ENCODE measurements around the gene ATP5F1C.
"Not testable (repeated sequence)": the region's sequence is repeated elsewhere in the genome, so short reads cannot be mapped to it uniquely, and the experiment has no call there.

The ATP5F1C gene

DNA sequence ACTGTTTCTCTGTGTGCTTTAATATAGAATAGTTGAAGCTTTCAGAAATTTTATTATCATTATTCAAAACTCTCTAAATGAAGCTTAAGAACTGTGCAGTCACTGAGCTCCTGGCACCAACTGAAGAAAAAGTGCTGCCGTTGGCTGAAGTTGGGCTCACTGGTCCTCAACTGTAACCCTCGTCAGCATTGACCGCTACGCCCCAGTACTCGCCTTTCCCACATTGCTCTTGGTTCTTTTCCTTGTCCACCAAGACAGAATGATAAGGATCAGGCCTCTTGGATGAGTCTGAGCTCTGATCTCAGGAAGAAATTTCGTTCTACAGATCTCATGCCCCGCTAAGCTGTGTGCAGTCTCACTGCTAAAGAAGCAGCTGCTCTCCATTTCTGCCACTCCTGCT is 22.5 kb downstream of the ATP5F1C start:
- TF ChIP-seq, protein P1, sequence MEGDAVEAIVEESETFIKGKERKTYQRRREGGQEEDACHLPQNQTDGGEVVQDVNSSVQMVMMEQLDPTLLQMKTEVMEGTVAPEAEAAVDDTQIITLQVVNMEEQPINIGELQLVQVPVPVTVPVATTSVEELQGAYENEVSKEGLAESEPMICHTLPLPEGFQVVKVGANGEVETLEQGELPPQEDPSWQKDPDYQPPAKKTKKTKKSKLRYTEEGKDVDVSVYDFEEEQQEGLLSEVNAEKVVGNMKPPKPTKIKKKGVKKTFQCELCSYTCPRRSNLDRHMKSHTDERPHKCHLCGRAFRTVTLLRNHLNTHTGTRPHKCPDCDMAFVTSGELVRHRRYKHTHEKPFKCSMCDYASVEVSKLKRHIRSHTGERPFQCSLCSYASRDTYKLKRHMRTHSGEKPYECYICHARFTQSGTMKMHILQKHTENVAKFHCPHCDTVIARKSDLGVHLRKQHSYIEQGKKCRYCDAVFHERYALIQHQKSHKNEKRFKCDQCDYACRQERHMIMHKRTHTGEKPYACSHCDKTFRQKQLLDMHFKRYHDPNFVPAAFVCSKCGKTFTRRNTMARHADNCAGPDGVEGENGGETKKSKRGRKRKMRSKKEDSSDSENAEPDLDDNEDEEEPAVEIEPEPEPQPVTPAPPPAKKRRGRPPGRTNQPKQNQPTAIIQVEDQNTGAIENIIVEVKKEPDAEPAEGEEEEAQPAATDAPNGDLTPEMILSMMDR (IDR thresholded peaks at IDR 0.05; ENCODE audit: borderline replicate concordance, insufficient read depth, low read depth, low read length), result no peak
- no peak overlapping the region for H3K4me3 ChIP-seq (ENCODE audit: low read depth, low read length)

DNA sequence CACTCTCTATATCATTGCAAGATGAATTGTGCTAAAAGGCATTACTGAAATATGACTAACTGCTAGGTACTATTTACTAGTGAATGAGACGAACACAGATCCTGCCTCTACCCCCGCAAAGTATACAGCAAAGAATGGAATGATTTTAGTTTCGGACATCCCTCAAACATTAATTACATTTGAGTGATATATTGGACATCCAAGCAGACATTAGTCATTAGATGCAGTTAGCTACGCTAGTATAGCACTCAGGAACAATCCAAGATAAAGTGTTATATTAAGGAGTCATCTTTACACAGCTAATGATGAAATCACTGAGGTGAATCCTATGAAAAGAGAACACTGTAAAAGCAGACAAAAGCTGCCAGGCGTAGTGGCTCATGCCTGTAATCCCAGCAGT is 23.0 kb downstream of the ATP5F1C start:
- TF ChIP-seq, protein P1 (IDR thresholded peaks at IDR 0.05; ENCODE audit: borderline replicate concordance, insufficient read depth, low read depth, low read length), result no peak
- H3K4me3 ChIP-seq (ENCODE audit: low read depth, low read length), result no peak overlapping the region

DNA sequence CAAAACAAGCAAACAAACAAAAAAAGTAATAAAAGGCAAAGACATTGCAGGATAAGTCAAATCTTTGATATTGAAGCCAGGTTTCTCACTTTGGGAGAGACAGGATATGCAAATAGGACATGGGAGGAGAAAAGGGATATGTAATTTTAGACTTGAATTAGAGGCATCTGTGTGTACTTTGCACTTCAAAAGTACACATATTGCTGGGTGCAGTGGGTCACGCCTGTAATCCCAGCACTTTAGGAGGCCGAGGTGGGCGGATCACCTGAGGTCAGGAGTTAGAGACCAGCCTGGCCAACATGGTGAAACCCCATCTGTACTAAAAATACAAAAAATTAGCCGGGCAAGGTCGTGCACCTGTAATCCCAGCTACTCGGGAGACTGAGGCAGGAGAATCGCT is 23.8 kb downstream of the ATP5F1C start:
- H3K4me3 ChIP-seq (ENCODE audit: low read depth, low read length), result not testable (repeated sequence)

DNA sequence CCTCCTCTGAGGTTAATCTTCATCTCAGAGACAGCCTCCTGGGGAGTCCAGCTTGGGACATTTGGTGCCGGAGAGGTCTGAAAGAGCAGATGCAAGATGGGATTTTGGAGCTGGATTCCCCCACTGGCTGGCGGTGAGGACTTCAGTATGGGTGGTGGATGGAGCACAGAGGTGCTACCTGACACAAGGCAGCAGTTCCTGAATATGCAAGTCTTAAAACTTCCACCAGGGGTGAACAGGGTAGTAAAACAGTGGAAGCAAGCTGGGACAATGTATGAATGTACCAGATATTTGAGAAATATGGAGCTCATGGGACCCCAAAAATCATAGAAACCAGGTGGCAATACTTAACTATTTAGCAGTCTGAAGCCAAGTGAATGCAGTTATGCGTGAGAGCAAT is 25.5 kb downstream of the ATP5F1C start:
- TF ChIP-seq, protein P1 (IDR thresholded peaks at IDR 0.05; ENCODE audit: borderline replicate concordance, insufficient read depth, low read depth, low read length), result no peak
- no peak overlapping the region for H3K4me3 ChIP-seq (ENCODE audit: low read depth, low read length)

DNA sequence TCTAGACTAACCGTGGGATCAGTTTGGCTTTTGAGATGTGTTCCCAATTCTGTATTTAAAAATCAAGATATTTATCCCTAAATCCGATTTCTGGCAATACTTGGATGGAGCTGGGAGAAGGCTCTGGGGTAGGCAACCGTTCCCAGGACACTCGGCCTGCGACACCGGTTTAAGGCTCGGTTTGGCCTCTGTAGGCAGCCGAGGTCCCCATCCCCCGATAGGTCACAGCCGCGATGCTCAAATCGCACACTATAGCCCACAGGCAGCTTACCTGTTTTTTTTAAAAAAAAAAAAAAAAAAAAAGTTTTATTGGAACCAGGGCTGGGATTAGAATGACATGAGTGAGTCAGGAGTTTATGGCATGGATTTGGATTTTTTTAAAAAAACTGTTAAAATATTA is 29.6 kb downstream of the ATP5F1C start:
- peak overlapping the region; percentile 100 for H3K4me3 ChIP-seq (ENCODE audit: low read depth, low read length)
- TF ChIP-seq, protein P1 (IDR thresholded peaks at IDR 0.05; ENCODE audit: borderline replicate concordance, insufficient read depth, low read depth, low read length), result no peak

DNA sequence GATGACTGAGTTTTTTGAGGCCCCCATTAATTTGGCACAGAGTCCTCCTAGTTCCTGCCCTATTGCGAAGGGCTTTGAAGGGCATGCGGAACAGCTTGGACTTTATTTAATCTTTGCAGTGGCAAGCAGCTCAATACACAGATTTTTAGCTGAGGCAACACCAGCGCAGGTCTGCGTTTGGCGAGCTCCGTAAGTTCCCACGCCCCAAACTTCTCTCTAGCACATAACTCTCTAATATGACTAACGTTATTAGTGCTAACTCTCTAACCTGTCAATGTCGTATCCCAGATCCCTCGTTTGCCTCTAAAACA is 30.0 kb downstream of the ATP5F1C start:
- TF ChIP-seq, protein P1 (IDR thresholded peaks at IDR 0.05; ENCODE audit: borderline replicate concordance, insufficient read depth, low read depth, low read length), result no peak
- peak overlapping the region; percentile 100 for H3K4me3 ChIP-seq (ENCODE audit: low read depth, low read length)

DNA sequence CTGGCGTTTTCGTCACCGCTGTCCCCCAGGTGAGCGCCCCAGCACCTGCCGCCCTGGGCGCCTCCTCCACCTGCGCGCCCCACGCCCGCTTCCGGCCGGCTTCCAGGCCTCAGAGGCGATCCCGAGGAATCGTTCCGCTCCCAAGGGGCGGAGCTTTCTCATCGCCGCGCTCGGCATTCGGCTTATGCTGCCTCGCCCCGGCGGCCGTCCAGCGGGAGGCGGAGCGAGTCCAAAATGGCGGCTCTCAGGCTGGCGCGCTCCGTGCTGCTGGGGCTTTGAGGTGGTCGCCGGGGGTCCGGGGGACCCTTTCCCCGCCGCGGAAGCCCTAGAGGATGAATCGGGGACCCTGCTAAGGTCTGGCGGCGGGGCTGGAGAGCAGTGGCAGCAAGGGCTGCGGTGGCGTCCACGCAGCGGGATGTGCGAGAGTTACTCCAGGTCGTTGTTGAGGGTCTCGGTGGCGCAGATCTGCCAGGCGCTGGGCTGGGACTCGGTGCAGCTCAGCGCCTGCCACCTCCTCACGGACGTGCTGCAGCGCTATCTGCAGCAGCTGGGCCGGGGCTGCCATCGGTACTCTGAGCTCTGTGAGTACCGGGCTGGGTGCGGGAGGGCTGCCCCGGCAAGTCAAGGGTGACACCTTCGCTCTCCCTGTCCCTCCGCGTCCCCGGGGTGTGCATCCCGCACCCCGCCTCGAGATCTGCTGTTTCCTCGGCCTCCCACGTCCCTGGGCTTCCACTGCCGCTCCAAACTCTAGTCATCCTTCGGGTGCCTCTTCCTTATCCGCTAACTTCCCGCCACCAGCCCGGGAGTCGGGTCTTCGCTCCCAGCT is 30.5 kb downstream of the ATP5F1C start, which contains the start of gene TAF3:
Gene TAF3 (plus strand): TSS at position 211 of the 826 bp plus-strand sequence. CDS start 205 bp downstream, at position 416.
- TF ChIP-seq, protein P1 (IDR thresholded peaks at IDR 0.05; ENCODE audit: borderline replicate concordance, insufficient read depth, low read depth, low read length), result no peak
- peak within 1 kb of the TSS; percentile 100 for H3K4me3 ChIP-seq (ENCODE audit: low read depth, low read length)

All from GM12875 (cell line).